Fibroblast of gingiva (primary cell): ENCODE data around the gene RNF138.
"Not testable (repeated sequence)": the region's sequence is repeated elsewhere in the genome, so short reads cannot be mapped to it uniquely, and the experiment has no call there.

Experiments
- DNase-seq: peaks from one replicate; pipeline ENCODE4 v3.0.0-alpha.2; 2011; ENCODE audit warnings: low read depth

The RNF138 gene

GRCh38 chr18:32091724-32092421 is at the start of gene RNF138:
RNF138 (plus strand) TSS chr18:32091874; CDS start chr18:32092777, 903 bp downstream.
- DNase-seq, result peak; percentile 81

- DNase-seq, result no peak
Measured at GRCh38 chr18:32042337-32042736, 49.3 kb upstream of the RNF138 start.

- peak; percentile 75 for DNase-seq
Measured at GRCh38 chr18:32048507-32049091, 43.1 kb upstream of the RNF138 start.

GRCh38 chr18:32049393-32050171 is 42.1 kb upstream of the RNF138 start:
- no peak for DNase-seq

GRCh38 chr18:32056613-32057358 is 34.9 kb upstream of the RNF138 start:
- no peak for DNase-seq

- no peak for DNase-seq
Measured at GRCh38 chr18:32057624-32058165, 34.0 kb upstream of the RNF138 start.

GRCh38 chr18:32060026-32060425 is 31.6 kb upstream of the RNF138 start:
- no peak for DNase-seq

GRCh38 chr18:32067375-32068167 is 24.1 kb upstream of the RNF138 start:
- DNase-seq, result no peak

GRCh38 chr18:32072321-32072720 is 19.4 kb upstream of the RNF138 start:
- DNase-seq, result no peak

- DNase-seq, result no peak
Measured at GRCh38 chr18:32074206-32074605, 17.5 kb upstream of the RNF138 start.

GRCh38 chr18:32078845-32079244 is 12.8 kb upstream of the RNF138 start:
- no peak for DNase-seq

GRCh38 chr18:32081881-32082280 is 9.8 kb upstream of the RNF138 start:
- DNase-seq, result no peak

GRCh38 chr18:32083781-32084180 is 7.9 kb upstream of the RNF138 start:
- DNase-seq, result no peak

- DNase-seq, result no peak
Measured at GRCh38 chr18:32086881-32087280, 4.8 kb upstream of the RNF138 start.

- not testable (repeated sequence) for DNase-seq
Measured at GRCh38 chr18:32090831-32091230, 843 bp upstream of the RNF138 start.

GRCh38 chr18:32091325-32091723 is 350 bp upstream of the RNF138 start:
- no peak for DNase-seq

GRCh38 chr18:32092422-32093101 is 888 bp downstream of the RNF138 start:
- DNase-seq, result peak; percentile 98

- peak; percentile 73 for DNase-seq
Measured at GRCh38 chr18:32093102-32093511, 1.4 kb downstream of the RNF138 start.

GRCh38 chr18:32093523-32093922 is 1.8 kb downstream of the RNF138 start:
- no peak for DNase-seq

- DNase-seq, result no peak
Measured at GRCh38 chr18:32095192-32095899, 3.7 kb downstream of the RNF138 start.
